Esophagus squamous epithelium (tissue), 5 donors: ENCODE results near the gene BTN3A1. TPM values are rescaled to one million over a fixed set of nuclear protein-coding genes. Genes with fewer than 3 reads are reported as not detected.
"Not testable (repeated sequence)": the region's sequence is repeated elsewhere in the genome, so short reads cannot be mapped to it uniquely, and the experiment has no call there.

ENCODE experiments used
- DNase-seq: peaks from one replicate; lab custom pipeline; 2025; lab: John Stamatoyannopoulos, UW
- H3K27ac ChIP-seq, 4 donors: fragments of 200-600 bp; sonication (generic); one replicate each; pipeline ENCODE4 v1.5.1; 2016 to 2019; ENCODE audit warnings: mild to moderate bottlenecking in 1 of 4
- H3K27me3 ChIP-seq, 4 donors: fragments of 200-600 bp; sonication (generic); 1 replicate in 3 of 4; 2 replicates in 1 of 4; pipeline versions ENCODE4 v1.5.1 to v1.6.0; 2017 to 2021; ENCODE audit warnings: antibody characterized with exemption in 1 of 4
- H3K36me3 ChIP-seq, 3 donors: fragments of 200-600 bp; sonication (generic); one replicate each; pipeline ENCODE4 v1.5.1; 2016 to 2019
- H3K4me1 ChIP-seq, 3 donors: fragments of 200-600 bp; sonication (generic); one replicate each; pipeline ENCODE4 v1.5.1; 2017 to 2019
- H3K4me3 ChIP-seq, 4 donors: fragments of 200-600 bp; sonication (generic); 1 replicate in 3 of 4; 2 replicates in 1 of 4; pipeline ENCODE4 v1.5.1; 2016 to 2019; ENCODE audit warnings: mild to moderate bottlenecking in 2 of 4, moderate library complexity in 1 of 4
- H3K9me3 ChIP-seq, 3 donors: fragments of 200-600 bp; sonication (generic); one replicate each; pipeline ENCODE4 v1.5.1; 2016 to 2019
- CTCF ChIP-seq, 6 experiments: fragments of 450-650 bp in 4 of 6; fragments of 200-600 bp in 2 of 6; sonication (generic) in 2 of 6; IDR thresholded peaks; one replicate each; pipeline ENCODE4 v1.5.1; 2016 to 2019; ENCODE audit warnings: antibody characterized with exemption in 6 of 6, mild to moderate bottlenecking in 4 of 6, moderate library complexity in 4 of 6
- POLR2A ChIP-seq, 4 donors: fragments of 450-650 bp; IDR thresholded peaks; one replicate each; pipeline ENCODE4 v1.6.1; 2017; ENCODE audit warnings: antibody characterized with exemption in 4 of 4, mild to moderate bottlenecking in 4 of 4, moderate library complexity in 3 of 4
- WGBS, 2 donors: methylation state at CpG; one replicate each; pipeline ENCODE4 v1.1.5; 2018; 5-methylcytosine and 5-hydroxymethylcytosine counted together
- intact Hi-C: fragments of 100-400 bp; cut with DNase I; formaldehyde crosslinking; loops from one replicate; pipeline ENCODE4 v1.15.0; 2022
- total RNA-seq, 4 donors: library from RNA; depleted of rRNA; stranded (reverse); fragments of >200 nt; gene quantifications; one replicate each; pipeline ENCODE4 v1.1.0, GENCODE V29; 2016
- donor health status: DM: yes; HTN: yes; CAD: no.

Gene BTN3A1
- total RNA-seq, 4 donors from 2014 or later = 4.2 to 14.4 (median 8.0) TPM

GRCh38 chr6:26415791-26416190, 13.7 kb downstream of the BTN3A1 start:
- Histone ChIP-seq H3K36me3 (peaks cover 0 to 34% (median 0%) of the 10 kb centered on the region in 3 donors), H3K27me3 (no peaks in the 10 kb centered on the region)
- 68 to 88% methylated on average over 2 of the region's 2 CpGs for WGBS, 2 donors

GRCh38 chr6:26416288-26416687, 14.2 kb downstream of the BTN3A1 start:
- 60 to 92% methylated on average over 1 of the region's 1 CpG for WGBS, 2 donors
- peaks cover 5 to 9% (median 8%) of the 10 kb centered on the region in 3 donors for H3K4me1 ChIP-seq
- H3K27ac ChIP-seq = no peak overlapping the region
- DNase-seq = no peak
- no peaks in the 10 kb centered on the region for H3K27me3 ChIP-seq
- TF ChIP-seq POLR2A (IDR thresholded peaks at IDR 0.05) = no peak
- TF ChIP-seq CTCF (IDR thresholded peaks at IDR 0.05) = no peak
- H3K4me3 ChIP-seq = no peak overlapping the region
- no peaks in the 10 kb centered on the region for H3K9me3 ChIP-seq
- intact Hi-C loops = no loop called here
- peaks cover 0 to 29% (median 0%) of the 10 kb centered on the region in 3 donors for H3K36me3 ChIP-seq

More at GRCh38 chr6:26415791-26416190, 13.7 kb downstream of the BTN3A1 start:
- DNase-seq = no peak
- no peak overlapping the region for H3K4me3 ChIP-seq
- no peak overlapping the region for H3K27ac ChIP-seq
- TF ChIP-seq POLR2A (IDR thresholded peaks at IDR 0.05) (no peak), CTCF (IDR thresholded peaks at IDR 0.05) (no peak)
- H3K9me3 ChIP-seq = no peaks in the 10 kb centered on the region
- H3K4me1 ChIP-seq = peaks cover 3 to 7% (median 5%) of the 10 kb centered on the region in 3 donors
- intact Hi-C loops = no loop called here

DNA sequence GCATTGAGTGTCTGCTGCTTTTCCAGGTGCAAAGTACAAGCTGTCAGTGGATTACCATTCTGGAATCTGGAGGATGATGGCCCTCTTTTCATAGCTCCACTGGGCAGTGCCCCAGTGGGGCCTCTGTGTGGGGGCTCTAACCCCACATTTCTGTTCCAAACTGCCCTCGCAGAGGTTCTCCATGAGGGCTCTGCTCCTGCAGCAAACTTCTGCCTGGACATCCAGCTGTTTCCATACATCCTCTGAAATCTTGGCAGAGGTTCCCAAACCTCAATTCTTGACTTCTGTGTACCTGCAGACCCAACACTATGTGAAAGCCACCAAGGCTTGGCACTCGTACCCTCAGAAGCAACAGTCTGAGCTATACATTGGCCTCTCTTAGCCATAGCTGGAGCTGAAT, 16.0 kb downstream of the BTN3A1 start:
- DNase-seq, H3K27ac ChIP-seq, H3K9me3 ChIP-seq, H3K4me3 ChIP-seq, intact Hi-C loops, H3K27me3 ChIP-seq: not testable (repeated sequence)
- Histone ChIP-seq H3K4me1 (peaks cover 11 to 21% (median 13%) of the 10 kb centered on the region in 3 donors), H3K36me3 (peaks cover 0 to 11% (median 0%) of the 10 kb centered on the region in 3 donors)
- WGBS, 2 donors = 60 to 100% methylated on average over 1 of the region's 2 CpGs

- H3K27me3 ChIP-seq, H3K9me3 ChIP-seq, H3K4me3 ChIP-seq, H3K27ac ChIP-seq, H3K36me3 ChIP-seq, intact Hi-C loops, DNase-seq: not testable (repeated sequence)
- H3K4me1 ChIP-seq = peaks cover 11 to 29% (median 18%) of the 10 kb centered on the region in 3 donors
- WGBS, 2 donors = 93 to 94% methylated on average over 3 of the region's 3 CpGs
Measured at GRCh38 chr6:26418795-26419194, 16.7 kb downstream of the BTN3A1 start.

DNA sequence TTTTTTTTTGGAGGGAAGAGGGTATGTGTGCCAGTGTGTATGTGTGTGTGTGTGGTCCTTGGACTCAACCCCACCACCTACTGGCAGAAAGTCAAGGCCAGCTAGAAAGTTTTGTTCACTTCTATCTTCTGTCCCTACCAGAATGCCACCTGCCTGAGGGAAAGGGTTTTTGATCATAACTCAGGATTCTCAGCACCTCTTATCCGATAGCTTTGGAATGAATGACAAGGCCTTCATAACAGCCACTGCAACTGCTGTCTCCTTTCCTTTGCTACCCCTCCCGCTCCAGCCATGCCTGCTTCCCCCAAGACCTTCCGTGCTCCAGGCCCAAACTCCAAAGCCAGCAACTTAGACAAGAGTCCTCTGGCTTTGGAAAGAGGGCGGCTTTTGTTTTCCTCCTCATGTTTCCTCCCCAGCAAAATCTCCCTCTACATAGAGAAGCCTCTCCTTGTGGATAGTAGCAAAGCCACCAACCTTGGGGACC, 18.7 kb downstream of the BTN3A1 start:
- 34 to 44% methylated on average over 4 of the region's 4 CpGs for WGBS, 2 donors
- DNase-seq = no peak
- TF ChIP-seq CTCF (IDR thresholded peaks at IDR 0.05) (peak in 2 of 6 experiments; percentile 12 to 22), POLR2A (IDR thresholded peaks at IDR 0.05) (no peak)
- intact Hi-C loops = no loop called here
- Histone ChIP-seq H3K9me3 (no peaks in the 10 kb centered on the region), H3K27me3 (no peaks in the 10 kb centered on the region), H3K4me1 (peaks cover 11 to 41% (median 29%) of the 10 kb centered on the region in 3 donors), H3K36me3 (no peaks in the 10 kb centered on the region), H3K4me3 (peak overlapping the region; percentile 71 to 94 (median 78)), H3K27ac (peak overlapping the region; percentile 80 to 96 (median 88))

- H3K27me3 ChIP-seq = no peaks in the 10 kb centered on the region
Measured at GRCh38 chr6:26421259-26422144, 19.4 kb downstream of the BTN3A1 start.

More at GRCh38 chr6:26421259-26422144, 19.4 kb downstream of the BTN3A1 start:
- DNase-seq = no peak
- TF ChIP-seq POLR2A (IDR thresholded peaks at IDR 0.05) (no peak), CTCF (IDR thresholded peaks at IDR 0.05) (no peak)
- Histone ChIP-seq H3K4me1 (peaks cover 11 to 41% (median 29%) of the 10 kb centered on the region in 3 donors), H3K4me3 (peak overlapping the region; percentile 71 to 94 (median 78)), H3K27ac (peak overlapping the region; percentile 80 to 96 (median 88)), H3K36me3 (peaks cover 0 to 6% (median 0%) of the 10 kb centered on the region in 3 donors), H3K9me3 (no peaks in the 10 kb centered on the region)
- WGBS, 2 donors = 0% methylated on average over 28 to 31 of the region's 31 CpGs
- intact Hi-C loops = no loop called here
